Measurements from ENCODE around the gene HMCN2. TPM values are rescaled to one million over a fixed set of nuclear protein-coding genes. Genes with fewer than 3 reads are reported as not detected.

HMCN2 gene
- total and polyA plus RNA-seq, 2 donors (not counting 3 experiments of a cell fraction or from before 2014, with no cell fraction given) = 0.04 to 0.24 TPM

DNA sequence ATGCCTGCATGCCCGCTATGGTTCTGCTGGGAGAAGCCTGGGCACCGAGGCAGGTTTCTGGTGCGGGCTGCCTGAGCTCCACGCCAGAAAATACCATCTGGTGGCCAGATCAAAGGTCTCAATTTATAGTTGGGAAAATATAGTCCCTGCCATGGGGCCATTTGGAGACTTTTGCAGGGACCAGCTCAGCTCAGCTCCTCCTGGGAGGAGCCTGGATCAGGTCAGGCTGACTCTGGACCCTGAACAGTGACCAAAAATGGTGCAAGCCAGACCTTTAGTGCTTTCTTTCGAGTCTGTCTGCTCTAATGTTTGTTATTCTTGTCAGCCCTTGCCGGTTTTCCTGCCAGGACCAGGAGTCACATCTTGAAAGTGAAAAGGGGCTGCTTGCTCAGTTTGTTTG lies 31.8 kb downstream of the HMCN2 start:
- Histone ChIP-seq H4K20me1 (replicated peaks; ENCODE audit: control insufficient read depth, extremely low read depth, insufficient read depth, low read length) (no peaks in the 10 kb centered on the region), H3K9ac (replicated peaks; ENCODE audit: extremely low read depth, insufficient read depth, low read length) (no peak overlapping the region), H3K27me3 (ENCODE audit: control insufficient read depth in 2 of 2, insufficient read depth in 2 of 2, low read length in 2 of 2) (peaks cover 0 to 3% of the 10 kb centered on the region in 2 experiments), H3K27ac (ENCODE audit: insufficient read depth, low read depth, low read length) (no peak overlapping the region), H3K4me3 (replicated peaks in 1 of 3; ENCODE audit: insufficient read depth in 1 of 3, low read depth in 1 of 3, low read length in 3 of 3) (no peak overlapping the region), H3K79me2 (ENCODE audit: control insufficient read depth, insufficient read depth, low read length) (no peaks in the 10 kb centered on the region), H3K9me1 (replicated peaks; ENCODE audit: control insufficient read depth, extremely low read depth, insufficient read depth, low read length) (no peaks in the 10 kb centered on the region), H3K4me2 (ENCODE audit: insufficient read depth, low read length) (no peak overlapping the region), H2AFZ (ENCODE audit: low read depth, low read length) (no peak overlapping the region), H3K36me3 (ENCODE audit: control insufficient read depth in 2 of 2, extremely low read depth in 1 of 2, insufficient read depth in 2 of 2, low read length in 2 of 2) (no peaks in the 10 kb centered on the region), H3K4me1 (ENCODE audit: control insufficient read depth, extremely low read depth, insufficient read depth, low read length) (no peaks in the 10 kb centered on the region), H3K9me3 (replicated peaks; ENCODE audit: control insufficient read depth, insufficient read depth, low read length) (no peaks in the 10 kb centered on the region)
- TF ChIP-seq JUN (IDR thresholded peaks at IDR 0.05; ENCODE audit: borderline replicate concordance, insufficient read depth, insufficient read length, low read depth) (no peak), FOS (IDR thresholded peaks at IDR 0.05; ENCODE audit: borderline replicate concordance, insufficient read depth, low read length) (no peak)
- DNase-seq (ENCODE audit: low read depth, low spot score) = no peak
- dilution Hi-C loops (cut with MboI; ENCODE audit: extremely low pct_ligation_motif_present, low sequenced_read_pairs) (no loop called here), intact Hi-C loops (cut with micrococcal nuclease) (no loop called here)
- BruUV-seq (replicated peaks) = no TSS peak
- ChIA-PET POLR2A (interaction anchor here (1.1 kb wide), 1 partner anchor 9 kb away, joined by 3 read pairs; no protein-coding TSS in a partner anchor), CTCF (no interaction called here)
- FAIRE-seq = no peak

DNA sequence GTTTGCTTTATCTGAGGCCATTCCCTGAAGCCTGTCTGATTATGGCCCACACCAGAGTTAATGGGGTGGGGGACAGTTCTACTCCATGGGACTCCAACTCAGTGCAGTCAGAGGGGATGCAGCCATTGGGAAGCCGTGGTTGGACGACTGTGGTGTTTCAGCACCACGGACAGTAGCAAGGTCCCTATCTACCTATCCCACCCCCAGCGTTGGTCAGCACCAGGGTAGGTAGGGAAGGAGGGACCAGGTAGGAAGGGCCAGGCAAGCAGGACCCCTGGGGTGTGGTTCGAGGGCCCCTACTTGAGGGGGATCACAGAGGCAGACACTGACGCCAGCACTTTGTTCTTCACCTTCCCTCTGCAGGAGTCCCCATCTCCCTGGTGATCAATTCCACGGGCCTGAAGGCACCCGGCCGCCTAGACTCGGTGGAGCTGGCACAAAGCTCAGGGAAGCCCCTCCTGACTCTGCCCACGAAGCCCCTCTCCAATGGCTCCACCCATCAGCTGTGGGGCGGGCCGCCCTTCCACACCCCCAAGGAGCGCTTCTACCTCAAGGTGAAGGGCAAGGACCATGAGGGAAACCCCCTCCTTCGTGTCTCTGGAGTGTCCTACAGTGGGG lies 33.2 kb downstream of the HMCN2 start:
- no peak for DNase-seq (ENCODE audit: low read depth, low spot score)
- no peaks in the 10 kb centered on the region for H3K27me3 ChIP-seq (ENCODE audit: control insufficient read depth in 2 of 2, insufficient read depth in 2 of 2, low read length in 2 of 2)
- H4K20me1 ChIP-seq (replicated peaks; ENCODE audit: control insufficient read depth, extremely low read depth, insufficient read depth, low read length) = no peaks in the 10 kb centered on the region
- H3K9me3 ChIP-seq (replicated peaks; ENCODE audit: control insufficient read depth, insufficient read depth, low read length) = no peaks in the 10 kb centered on the region
- no peaks in the 10 kb centered on the region for H3K4me1 ChIP-seq (ENCODE audit: control insufficient read depth, extremely low read depth, insufficient read depth, low read length)
- no peak for FAIRE-seq
- CTCF ChIA-PET = no interaction called here
- BruUV-seq (replicated peaks) = no TSS peak
- dilution Hi-C loops (cut with MboI; ENCODE audit: extremely low pct_ligation_motif_present, low sequenced_read_pairs) (no loop called here), intact Hi-C loops (cut with micrococcal nuclease) (no loop called here)
- no peak overlapping the region for H3K4me2 ChIP-seq (ENCODE audit: insufficient read depth, low read length)
- no peak overlapping the region for H3K27ac ChIP-seq (ENCODE audit: insufficient read depth, low read depth, low read length)
- H3K9me1 ChIP-seq (replicated peaks; ENCODE audit: control insufficient read depth, extremely low read depth, insufficient read depth, low read length) = no peaks in the 10 kb centered on the region
- H3K36me3 ChIP-seq (ENCODE audit: control insufficient read depth in 2 of 2, extremely low read depth in 1 of 2, insufficient read depth in 2 of 2, low read length in 2 of 2) = no peaks in the 10 kb centered on the region
- H3K4me3 ChIP-seq (replicated peaks in 1 of 3; ENCODE audit: insufficient read depth in 1 of 3, low read depth in 1 of 3, low read length in 3 of 3) = no peak overlapping the region
- H3K9ac ChIP-seq (replicated peaks; ENCODE audit: extremely low read depth, insufficient read depth, low read length) = no peak overlapping the region
- H3K79me2 ChIP-seq (ENCODE audit: control insufficient read depth, insufficient read depth, low read length) = no peaks in the 10 kb centered on the region
- POLR2A ChIA-PET = no interaction called here
- H2AFZ ChIP-seq (ENCODE audit: low read depth, low read length) = no peak overlapping the region
- TF ChIP-seq FOS (IDR thresholded peaks at IDR 0.05; ENCODE audit: borderline replicate concordance, insufficient read depth, low read length) (no peak), POLR2A (IDR thresholded peaks at IDR 0.05; ENCODE audit: low read depth, low read length) (no peak)
